Heart right ventricle (tissue), 16 donors: ENCODE data around the gene C7. TPM values are rescaled to one million over a fixed set of nuclear protein-coding genes. Genes with fewer than 3 reads are reported as not detected.

Experiments used
- ATAC-seq, 8 donors: fragments of 200-7000 bp; cut with Tn5 transposase; one replicate each; pipeline ENCODE4 v1.9.1; 2020; ENCODE audit warnings: mild to moderate bottlenecking in 8 of 8, moderate library complexity in 8 of 8, moderate number of reproducible peaks in 1 of 8
- DNase-seq, 2 donors: peaks; one replicate each; pipeline ENCODE4 v3.0.0-alpha.2; 2020
- H3K27ac ChIP-seq, 10 donors: fragments of 200-600 bp; sonication (generic) in 2 of 10; one replicate each; pipeline versions ENCODE4 v1.5.0 to v1.8.0; 2020 to 2022; ENCODE audit warnings: mild to moderate bottlenecking in 3 of 10
- H3K27me3 ChIP-seq, 7 donors: fragments of 200-600 bp; one replicate each; pipeline ENCODE4 v1.8.0; 2021 to 2022; ENCODE audit warnings: mild to moderate bottlenecking in 2 of 7
- H3K36me3 ChIP-seq, 9 donors: fragments of 200-600 bp; sonication (generic) in 1 of 9; one replicate each; pipeline versions ENCODE4 v1.5.0 to v1.8.0; 2020 to 2022; ENCODE audit warnings: mild to moderate bottlenecking in 2 of 9
- H3K4me1 ChIP-seq, 9 donors: fragments of 200-600 bp; sonication (generic) in 1 of 9; one replicate each; pipeline versions ENCODE4 v1.5.0 to v1.8.0; 2020 to 2022; ENCODE audit warnings: mild to moderate bottlenecking in 4 of 9
- H3K4me3 ChIP-seq, 10 donors: fragments of 200-600 bp; sonication (generic) in 2 of 10; one replicate each; pipeline versions ENCODE4 v1.5.0 to v1.8.0; 2020 to 2022; ENCODE audit warnings: mild to moderate bottlenecking in 7 of 10, moderate library complexity in 2 of 10
- H3K9me3 ChIP-seq, 11 donors: fragments of 200-600 bp in 10 of 11; sonication (generic) in 2 of 11; one replicate each; pipeline versions ENCODE4 v1.5.0 to v1.8.0; 2013 to 2022; ENCODE audit warnings: mild to moderate bottlenecking in 2 of 11, control low read depth in 1 of 11, moderate library complexity in 1 of 11
- WGBS, 2 donors: extraction: QIAGEN DNeasy Blood & Tissue Kit; methylation state at CpG; one replicate each; pipeline ENCODE4 v1.1.7; 2013; ENCODE audit warnings: inconsistent platforms in 1 of 2; 5-methylcytosine and 5-hydroxymethylcytosine counted together
- intact Hi-C, 10 donors: fragments of 100-400 bp; cut with DNase I; formaldehyde crosslinking; loops; one replicate each; pipeline versions ENCODE4 v1.11.1 to v1.14.2; 2022
- polyA plus RNA-seq, 2 donors: library from polyadenylated mRNA; stranded (reverse); fragments of 200-250 nt; gene quantifications; one replicate each; pipeline ENCODE4 v1.2.3, GENCODE V29; 2013
- total RNA-seq, 10 donors: library from RNA; stranded (reverse); fragmentation: NEBNext Ultra II Directional in 3 of 10; extraction: Animal tissue kit (Norgen Biotek cat#: 25700) in 3 of 10; gene quantifications; one replicate each; pipeline versions ENCODE4 v1.2.1 to v1.2.4, GENCODE V29; 2021 to 2023
- TF ChIP-seq, protein P1 (sequence below), 9 donors: fragments of 200-600 bp; sonication (generic) in 2 of 9; IDR thresholded peaks; one replicate each; pipeline versions ENCODE4 v1.5.0 to v1.8.0; 2021 to 2022; ENCODE audit warnings: antibody characterized with exemption in 9 of 9, mild to moderate bottlenecking in 5 of 9, moderate library complexity in 1 of 9
- donor health status: Arrhythmogenic right ventricular cardiomyopathy.
- donor health status: ischemic (EF 13 %, LVEDD 7.1; RV severe dilation, severe dysfunction).
- donor health status: healthy with polysubstance abuse.
- donor health status: DM: no; HTN: yes; CAD: no.
- donor health status: DM: no; HTN: no; CAD: no.
- donor health status: ischemic (EF 25% LVEDD 6.9; RV normal size, moderate dysfunction).
- donor health status: ischemic (EF 25% LVEDD 5.7; RV mildly dilated, moderate dysfunction).
- donor health status: healthy.
- donor health status: DM: yes; HTN: yes; CAD: no.
- donor health status: Ischemic cardiomyopathy.
- donor health status: ischemic (EF 35%, LVEDD 5.7; RV mildly dilated, moderate dysfunction).
- donor health status: nonischemic (EF 11% LVEDD 7.7; RV severe dilation, severe dysfunction).
- donor health status: DM: yes; HTN: yes; CAD: no.
- donor health status: PGD.
- donor health status: ischemic (EF 29% LVEDD 5.4; RV normal size, mild dysfunction).
- donor health status: nonischemic (EF 23%, LVEDD 6.1; RV moderate dilation, normal function).

The C7 gene
- total and polyA plus RNA-seq, 12 donors = 43.9 to 399 (median 99.5) TPM

DNA sequence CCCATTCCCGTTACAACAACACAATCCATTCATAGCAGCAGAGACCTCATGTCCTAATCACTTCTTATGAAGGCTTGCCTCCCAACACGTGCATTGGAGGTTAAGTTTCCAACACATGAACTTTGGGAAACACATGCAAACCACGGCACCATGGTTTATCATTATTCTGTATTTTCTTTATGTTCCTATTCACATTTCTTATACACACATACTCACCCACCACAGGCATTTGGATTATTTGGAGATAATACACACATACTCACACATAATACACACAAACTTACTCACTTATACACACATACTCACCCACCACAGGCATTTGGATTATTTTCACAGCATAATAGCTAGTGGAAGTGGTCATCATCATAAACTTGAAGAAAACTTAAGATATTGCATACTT is 75.6 kb downstream of the C7 start:
- ATAC-seq = no peak
- intact Hi-C loops = no loop called here
- Histone ChIP-seq H3K9me3 (peaks cover 0 to 8% (median 0%) of the 10 kb centered on the region in 11 donors), H3K27ac (no peak overlapping the region), H3K4me1 (peaks cover 0 to 1% (median 0%) of the 10 kb centered on the region in 9 donors), H3K36me3 (peaks cover 0 to 18% (median 0%) of the 10 kb centered on the region in 9 donors), H3K27me3 (no peaks in the 10 kb centered on the region), H3K4me3 (no peak overlapping the region)
- 94% methylated on average over 3 of the region's 3 CpGs for WGBS, 2 donors
- TF ChIP-seq, protein P1, sequence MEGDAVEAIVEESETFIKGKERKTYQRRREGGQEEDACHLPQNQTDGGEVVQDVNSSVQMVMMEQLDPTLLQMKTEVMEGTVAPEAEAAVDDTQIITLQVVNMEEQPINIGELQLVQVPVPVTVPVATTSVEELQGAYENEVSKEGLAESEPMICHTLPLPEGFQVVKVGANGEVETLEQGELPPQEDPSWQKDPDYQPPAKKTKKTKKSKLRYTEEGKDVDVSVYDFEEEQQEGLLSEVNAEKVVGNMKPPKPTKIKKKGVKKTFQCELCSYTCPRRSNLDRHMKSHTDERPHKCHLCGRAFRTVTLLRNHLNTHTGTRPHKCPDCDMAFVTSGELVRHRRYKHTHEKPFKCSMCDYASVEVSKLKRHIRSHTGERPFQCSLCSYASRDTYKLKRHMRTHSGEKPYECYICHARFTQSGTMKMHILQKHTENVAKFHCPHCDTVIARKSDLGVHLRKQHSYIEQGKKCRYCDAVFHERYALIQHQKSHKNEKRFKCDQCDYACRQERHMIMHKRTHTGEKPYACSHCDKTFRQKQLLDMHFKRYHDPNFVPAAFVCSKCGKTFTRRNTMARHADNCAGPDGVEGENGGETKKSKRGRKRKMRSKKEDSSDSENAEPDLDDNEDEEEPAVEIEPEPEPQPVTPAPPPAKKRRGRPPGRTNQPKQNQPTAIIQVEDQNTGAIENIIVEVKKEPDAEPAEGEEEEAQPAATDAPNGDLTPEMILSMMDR (IDR thresholded peaks at IDR 0.05) = no peak
- DNase-seq = no peak

DNA sequence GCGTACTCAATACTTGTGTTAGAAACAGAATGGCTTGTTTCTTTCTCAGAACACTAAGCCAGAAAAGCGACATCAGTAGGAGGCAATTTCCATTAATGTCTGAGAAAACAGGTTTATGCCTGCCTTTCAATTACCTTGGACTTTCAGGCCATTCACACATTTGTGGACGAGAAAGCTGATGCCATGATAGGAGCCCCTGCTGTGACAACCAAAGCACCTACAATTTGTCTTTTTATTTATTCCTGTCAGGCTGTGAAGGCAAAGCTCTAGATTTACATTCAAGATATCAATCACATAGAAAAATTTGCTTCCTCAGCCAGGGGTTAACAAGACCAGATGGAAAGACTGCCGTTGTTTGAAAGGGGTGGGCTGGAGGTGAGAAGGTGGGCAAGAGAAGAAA is 76.2 kb downstream of the C7 start:
- peaks cover 0 to 8% (median 0%) of the 10 kb centered on the region in 11 donors for H3K9me3 ChIP-seq
- H3K36me3 ChIP-seq = peaks cover 0 to 15% (median 0%) of the 10 kb centered on the region in 9 donors
- TF ChIP-seq, protein P1 (IDR thresholded peaks at IDR 0.05) = no peak
- no peak overlapping the region for H3K4me3 ChIP-seq
- H3K27me3 ChIP-seq = no peaks in the 10 kb centered on the region
- DNase-seq (no peak), ATAC-seq (no peak)
- H3K4me1 ChIP-seq = peaks cover 0 to 7% (median 5%) of the 10 kb centered on the region in 9 donors
- 58 to 80% methylated on average over 4 of the region's 4 CpGs for WGBS, 2 donors
- no peak overlapping the region for H3K27ac ChIP-seq
- intact Hi-C loops = no loop called here

DNA sequence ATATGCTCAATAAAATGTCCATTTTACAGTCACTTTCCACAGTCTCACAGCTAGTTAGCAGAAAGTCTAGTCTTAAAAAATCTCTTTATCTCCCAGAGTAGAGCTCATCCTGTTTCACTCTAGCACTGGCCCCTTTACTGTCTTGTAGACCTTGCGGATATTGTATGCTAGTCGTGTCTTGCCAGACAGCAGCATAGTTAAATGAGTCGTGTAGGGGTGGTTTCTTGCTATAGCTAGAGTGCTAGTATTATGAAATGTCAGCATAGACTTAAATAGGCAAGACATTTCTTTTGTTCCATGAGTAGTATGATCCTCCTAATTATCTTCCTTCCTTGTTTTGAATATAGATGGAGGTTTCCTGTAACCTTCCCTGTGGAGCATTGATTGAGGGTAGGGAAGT is 77.4 kb downstream of the C7 start:
- intact Hi-C loops = no loop called here
- peaks cover 0 to 8% (median 0%) of the 10 kb centered on the region in 11 donors for H3K9me3 ChIP-seq
- DNase-seq = no peak
- 85 to 87% methylated on average over 3 of the region's 3 CpGs for WGBS, 2 donors
- H3K27me3 ChIP-seq = no peaks in the 10 kb centered on the region
- no peak overlapping the region for H3K27ac ChIP-seq
- H3K4me1 ChIP-seq = peaks cover 0 to 19% (median 13%) of the 10 kb centered on the region in 9 donors
- ATAC-seq = no peak
- H3K36me3 ChIP-seq = peaks cover 0 to 3% (median 0%) of the 10 kb centered on the region in 9 donors
- no peak overlapping the region for H3K4me3 ChIP-seq
- TF ChIP-seq, protein P1 (IDR thresholded peaks at IDR 0.05) = no peak

DNA sequence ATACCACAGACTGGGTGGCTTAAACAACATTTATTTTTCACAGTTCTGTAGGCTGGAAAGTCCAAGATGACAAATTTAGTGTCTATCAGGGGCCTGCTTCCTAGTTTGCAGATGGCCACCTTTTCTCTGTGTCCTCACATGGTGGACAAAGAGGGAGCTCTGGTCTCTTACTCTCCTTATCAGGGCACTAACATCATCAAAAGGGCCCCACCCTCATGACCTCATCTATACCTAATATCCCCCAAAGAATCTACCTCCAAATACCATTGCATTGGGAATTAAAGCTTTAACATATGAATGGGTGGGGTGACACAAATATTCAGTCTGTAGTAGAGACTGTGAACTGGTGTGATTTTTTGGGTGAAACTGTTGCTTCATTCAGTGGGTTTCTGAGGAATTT is 78.1 kb downstream of the C7 start:
- H3K4me1 ChIP-seq = peaks cover 0 to 26% (median 16%) of the 10 kb centered on the region in 9 donors
- no peak for ATAC-seq

More for the DNA sequence above, 78.1 kb downstream of the C7 start:
- peaks cover 0 to 8% (median 0%) of the 10 kb centered on the region in 11 donors for H3K9me3 ChIP-seq
- no peak for DNase-seq
- no peaks in the 10 kb centered on the region for H3K36me3 ChIP-seq
- H3K27me3 ChIP-seq = no peaks in the 10 kb centered on the region
- TF ChIP-seq, protein P1 (IDR thresholded peaks at IDR 0.05) = no peak
- H3K27ac ChIP-seq = no peak overlapping the region
- H3K4me3 ChIP-seq = no peak overlapping the region
- intact Hi-C loops = no loop called here
